Hepatocyte (in vitro differentiated cells): ENCODE results near the gene CTRB2. TPM values are rescaled to one million over a fixed set of nuclear protein-coding genes. Genes with fewer than 3 reads are reported as not detected.

Experiments used
- DNase-seq: peaks from one replicate; pipeline ENCODE4 v3.0.0-alpha.2; 2016; ENCODE audit warnings: low spot score
- H2AFZ ChIP-seq: fragments of 200-600 bp; sonication (generic); 2 replicates; pipeline ENCODE4 v1.6.0; 2016; ENCODE audit warnings: antibody characterized with exemption, mild to moderate bottlenecking
- H3K27ac ChIP-seq: fragments of 200-600 bp; sonication (generic); 2 replicates; pipeline ENCODE4 v1.5.1; 2016; ENCODE audit warnings: mild to moderate bottlenecking
- H3K27me3 ChIP-seq: fragments of 200-600 bp; sonication (generic); 2 replicates; pipeline ENCODE4 v1.6.1; 2016
- H3K36me3 ChIP-seq: fragments of 200-600 bp; sonication (generic); replicated peaks from 2 replicates; pipeline ENCODE4 v1.5.1; 2016; ENCODE audit warnings: low read depth; ENCODE audit not compliant: insufficient read depth
- H3K4me1 ChIP-seq: fragments of 200-600 bp; sonication (generic); 2 replicates; pipeline ENCODE4 v1.5.1; 2016; ENCODE audit warnings: mild to moderate bottlenecking, moderate library complexity; ENCODE audit not compliant: insufficient read depth
- H3K4me2 ChIP-seq: fragments of 200-600 bp; sonication (generic); 2 replicates; pipeline ENCODE4 v1.6.0; 2016
- H3K4me3 ChIP-seq: fragments of 200-600 bp; sonication (generic); 2 replicates; pipeline ENCODE4 v1.5.1; 2016; ENCODE audit warnings: mild to moderate bottlenecking
- H3K79me2 ChIP-seq: fragments of 200-600 bp; sonication (generic); 2 replicates; pipeline ENCODE4 v1.6.0; 2017; ENCODE audit warnings: mild to moderate bottlenecking
- H3K9me2 ChIP-seq: fragments of 200-600 bp; sonication (generic); replicated peaks from 2 replicates; pipeline ENCODE4 v1.6.0; 2017; ENCODE audit warnings: mild to moderate bottlenecking; ENCODE audit not compliant: insufficient read depth
- H3K9me3 ChIP-seq: fragments of 200-600 bp; sonication (generic); 2 replicates; pipeline ENCODE4 v1.5.1; 2016; ENCODE audit warnings: low read depth, mild to moderate bottlenecking
- H4K20me1 ChIP-seq: fragments of 200-600 bp; sonication (generic); 2 replicates; pipeline ENCODE4 v1.6.0; 2016; ENCODE audit warnings: mild to moderate bottlenecking; ENCODE audit not compliant: insufficient read depth, poor library complexity, severe bottlenecking
- EZH2 ChIP-seq: fragments of 200-600 bp; sonication (generic); IDR thresholded peaks from 2 replicates; pipeline ENCODE4 v1.6.1; 2016; ENCODE audit warnings: antibody characterized with exemption, mild to moderate bottlenecking, borderline replicate concordance
- EZH2phosphoT487 ChIP-seq: fragments of 200-600 bp; sonication (generic); IDR thresholded peaks from one replicate; pipeline ENCODE4 v1.6.1; 2018; ENCODE audit warnings: antibody characterized with exemption, mild to moderate bottlenecking, low read depth, moderate library complexity; ENCODE audit not compliant: unreplicated experiment, severe bottlenecking
- WGBS: methylation state at CpG from one replicate; pipeline ENCODE4 v1.1.6; 2016; ENCODE audit warnings: low lambda C conversion rate; ENCODE audit errors: missing lambda C conversion rate; 5-methylcytosine and 5-hydroxymethylcytosine counted together
- polyA plus RNA-seq: library from polyadenylated mRNA; unstranded; fragments of >200 nt; fragmentation: Nextera tagmentation; extraction: Ambion mirVana; gene quantifications from 2 replicates; pipeline ENCODE4 v1.2.1, GENCODE V29; 2016
- total RNA-seq: library from RNA; depleted of rRNA; stranded (reverse); fragments of >200 nt; gene quantifications from 2 replicates; pipeline ENCODE4 v1.2.3, GENCODE V29; 2014
- TF ChIP-seq, protein P1 (sequence below): fragments of 200-600 bp; sonication (generic); IDR thresholded peaks from 2 replicates; pipeline ENCODE4 v1.5.1; 2016; ENCODE audit warnings: antibody characterized with exemption, mild to moderate bottlenecking; ENCODE audit not compliant: poor library complexity

The CTRB2 gene
- total and polyA plus RNA-seq, 2 experiments from 2014 or later = 0.44 TPM; not detected in 1

- Histone ChIP-seq H3K4me2 (no peak overlapping the region), H3K4me1 (peaks cover 5% of the 10 kb centered on the region)
- no peak for DNase-seq
Observed at GRCh38 chr16:75193730-75194444, 13.1 kb downstream of the CTRB2 start.

DNA sequence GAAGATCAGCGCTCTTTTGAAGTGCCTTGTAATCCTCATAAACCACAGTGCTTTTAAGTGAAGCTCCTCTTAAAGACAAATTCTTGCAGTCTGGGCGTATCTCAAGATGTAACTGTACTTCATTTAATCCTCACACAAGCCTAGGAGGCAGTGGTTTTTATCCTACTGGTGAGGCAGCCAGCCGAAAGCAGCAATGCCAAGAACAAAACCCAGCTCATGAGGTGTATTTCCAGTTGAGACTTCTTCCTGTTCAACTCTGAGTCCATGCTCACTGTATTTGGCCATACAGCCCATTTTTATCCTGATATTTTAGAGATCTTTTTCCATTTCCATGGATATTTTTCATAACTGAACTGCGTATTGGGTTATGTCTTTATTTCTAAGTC lies 13.7 kb downstream of the CTRB2 start:
- Histone ChIP-seq H4K20me1 (no peaks in the 10 kb centered on the region), H2AFZ (no peak overlapping the region), H3K9me2 (no peaks in the 10 kb centered on the region), H3K27ac (no peak overlapping the region), H3K4me3 (no peak overlapping the region), H3K4me2 (no peak overlapping the region), H3K9me3 (no peaks in the 10 kb centered on the region), H3K36me3 (no peaks in the 10 kb centered on the region), H3K27me3 (no peaks in the 10 kb centered on the region), H3K4me1 (peaks cover 5% of the 10 kb centered on the region), H3K79me2 (no peaks in the 10 kb centered on the region)
- DNase-seq = no peak
- TF ChIP-seq, protein P1, sequence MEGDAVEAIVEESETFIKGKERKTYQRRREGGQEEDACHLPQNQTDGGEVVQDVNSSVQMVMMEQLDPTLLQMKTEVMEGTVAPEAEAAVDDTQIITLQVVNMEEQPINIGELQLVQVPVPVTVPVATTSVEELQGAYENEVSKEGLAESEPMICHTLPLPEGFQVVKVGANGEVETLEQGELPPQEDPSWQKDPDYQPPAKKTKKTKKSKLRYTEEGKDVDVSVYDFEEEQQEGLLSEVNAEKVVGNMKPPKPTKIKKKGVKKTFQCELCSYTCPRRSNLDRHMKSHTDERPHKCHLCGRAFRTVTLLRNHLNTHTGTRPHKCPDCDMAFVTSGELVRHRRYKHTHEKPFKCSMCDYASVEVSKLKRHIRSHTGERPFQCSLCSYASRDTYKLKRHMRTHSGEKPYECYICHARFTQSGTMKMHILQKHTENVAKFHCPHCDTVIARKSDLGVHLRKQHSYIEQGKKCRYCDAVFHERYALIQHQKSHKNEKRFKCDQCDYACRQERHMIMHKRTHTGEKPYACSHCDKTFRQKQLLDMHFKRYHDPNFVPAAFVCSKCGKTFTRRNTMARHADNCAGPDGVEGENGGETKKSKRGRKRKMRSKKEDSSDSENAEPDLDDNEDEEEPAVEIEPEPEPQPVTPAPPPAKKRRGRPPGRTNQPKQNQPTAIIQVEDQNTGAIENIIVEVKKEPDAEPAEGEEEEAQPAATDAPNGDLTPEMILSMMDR = no peak
- TF ChIP-seq EZH2phosphoT487 = no peak
- no peak for TF ChIP-seq EZH2
- 59% methylated on average over 4 of the region's 4 CpGs for WGBS

More at GRCh38 chr16:75193730-75194444, 13.1 kb downstream of the CTRB2 start:
- no peaks in the 10 kb centered on the region for H3K79me2 ChIP-seq
- 85% methylated on average over 10 of the region's 10 CpGs for WGBS
- H3K27me3 ChIP-seq = no peaks in the 10 kb centered on the region
- H3K9me3 ChIP-seq = no peaks in the 10 kb centered on the region
- no peak overlapping the region for H3K4me3 ChIP-seq
- TF ChIP-seq EZH2phosphoT487 (no peak), EZH2 (no peak)
- no peak overlapping the region for H2AFZ ChIP-seq
- no peaks in the 10 kb centered on the region for H3K36me3 ChIP-seq
- no peaks in the 10 kb centered on the region for H3K9me2 ChIP-seq
- no peaks in the 10 kb centered on the region for H4K20me1 ChIP-seq
- no peak overlapping the region for H3K27ac ChIP-seq

- Histone ChIP-seq H3K36me3 (no peaks in the 10 kb centered on the region), H3K4me2 (no peak overlapping the region), H3K27me3 (no peaks in the 10 kb centered on the region), H3K9me3 (no peaks in the 10 kb centered on the region), H3K4me3 (no peak overlapping the region), H3K79me2 (no peaks in the 10 kb centered on the region), H4K20me1 (no peaks in the 10 kb centered on the region), H3K27ac (no peak overlapping the region), H3K9me2 (no peaks in the 10 kb centered on the region), H2AFZ (no peak overlapping the region), H3K4me1 (peaks cover under 1% of the 10 kb centered on the region)
- WGBS = 79% methylated on average over 21 of the region's 21 CpGs
- TF ChIP-seq EZH2phosphoT487 (no peak), EZH2 (no peak)
- TF ChIP-seq, protein P1 = no peak
- no peak for DNase-seq
Observed at GRCh38 chr16:75192606-75193264, 14.2 kb downstream of the CTRB2 start.

- Histone ChIP-seq H2AFZ (no peak overlapping the region), H3K9me3 (no peaks in the 10 kb centered on the region), H3K27ac (no peak overlapping the region), H3K36me3 (no peaks in the 10 kb centered on the region), H4K20me1 (no peaks in the 10 kb centered on the region), H3K79me2 (no peaks in the 10 kb centered on the region), H3K9me2 (no peaks in the 10 kb centered on the region), H3K27me3 (no peaks in the 10 kb centered on the region), H3K4me2 (no peak overlapping the region), H3K4me3 (no peak overlapping the region), H3K4me1 (no peaks in the 10 kb centered on the region)
- no peak for DNase-seq
- WGBS = 92% methylated on average over 8 of the region's 8 CpGs
- TF ChIP-seq EZH2 (no peak), EZH2phosphoT487 (no peak)
- TF ChIP-seq, protein P1 = no peak
Observed at GRCh38 chr16:75189638-75190245, 17.2 kb downstream of the CTRB2 start.
